ENCODE measurements around the gene ANO10.

Gene ANO10

DNA sequence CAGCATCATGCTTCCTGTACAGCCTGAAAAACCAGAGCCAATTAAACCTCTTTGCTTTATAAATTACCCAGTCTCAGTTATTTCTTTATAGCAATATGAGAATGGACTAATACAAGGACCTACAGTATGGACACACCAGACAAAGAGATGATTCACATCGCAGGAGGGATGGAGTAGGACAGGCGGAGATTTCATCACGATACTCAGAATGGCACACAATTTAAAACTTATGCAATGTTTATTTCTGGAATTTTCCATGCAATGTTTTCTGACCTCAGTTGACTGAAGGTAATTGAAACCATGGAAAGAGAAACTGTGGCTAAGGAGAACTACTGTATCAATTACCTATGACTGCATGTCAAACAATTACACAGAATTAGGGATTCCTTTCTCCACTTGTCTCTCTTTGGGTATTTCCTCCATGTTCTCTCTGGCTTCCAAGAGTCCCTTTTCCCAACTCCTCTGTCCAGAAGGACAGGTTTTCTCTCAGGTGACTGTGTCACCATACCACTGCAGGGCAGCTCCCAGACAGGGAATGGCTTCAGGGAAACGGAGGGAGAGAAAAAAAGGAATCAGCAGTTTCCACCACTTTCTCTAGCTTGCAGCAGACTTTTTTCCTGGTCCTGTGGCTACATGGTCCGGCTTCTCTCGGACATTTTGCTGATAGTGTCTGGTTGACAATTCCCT, 3.0 kb upstream of the ANO10 start:
- no peaks in the 10 kb centered on the region for H3K9me2 ChIP-seq (ENCODE audit: low read depth, low read length)
- no peaks in the 10 kb centered on the region for H3K79me2 ChIP-seq (ENCODE audit: insufficient read depth, low read length)
- H3K27me3 ChIP-seq (ENCODE audit: insufficient read depth, low read length): no peaks in the 10 kb centered on the region
- H3K4me3 ChIP-seq (ENCODE audit: low read depth, low read length, poor library complexity, severe bottlenecking): no peak overlapping the region
- H3K4me1 ChIP-seq (ENCODE audit: insufficient read depth, low read length, severe bottlenecking): peaks cover 11% of the 10 kb centered on the region
- no peaks in the 10 kb centered on the region for H3F3A ChIP-seq (ENCODE audit: insufficient read depth, low read length)
- no peak overlapping the region for H2AFZ ChIP-seq (ENCODE audit: low read length)
- no peak for TF ChIP-seq EZH2 (IDR thresholded peaks at IDR 0.05; ENCODE audit: borderline replicate concordance, low read length)
- TF ChIP-seq, protein P1, sequence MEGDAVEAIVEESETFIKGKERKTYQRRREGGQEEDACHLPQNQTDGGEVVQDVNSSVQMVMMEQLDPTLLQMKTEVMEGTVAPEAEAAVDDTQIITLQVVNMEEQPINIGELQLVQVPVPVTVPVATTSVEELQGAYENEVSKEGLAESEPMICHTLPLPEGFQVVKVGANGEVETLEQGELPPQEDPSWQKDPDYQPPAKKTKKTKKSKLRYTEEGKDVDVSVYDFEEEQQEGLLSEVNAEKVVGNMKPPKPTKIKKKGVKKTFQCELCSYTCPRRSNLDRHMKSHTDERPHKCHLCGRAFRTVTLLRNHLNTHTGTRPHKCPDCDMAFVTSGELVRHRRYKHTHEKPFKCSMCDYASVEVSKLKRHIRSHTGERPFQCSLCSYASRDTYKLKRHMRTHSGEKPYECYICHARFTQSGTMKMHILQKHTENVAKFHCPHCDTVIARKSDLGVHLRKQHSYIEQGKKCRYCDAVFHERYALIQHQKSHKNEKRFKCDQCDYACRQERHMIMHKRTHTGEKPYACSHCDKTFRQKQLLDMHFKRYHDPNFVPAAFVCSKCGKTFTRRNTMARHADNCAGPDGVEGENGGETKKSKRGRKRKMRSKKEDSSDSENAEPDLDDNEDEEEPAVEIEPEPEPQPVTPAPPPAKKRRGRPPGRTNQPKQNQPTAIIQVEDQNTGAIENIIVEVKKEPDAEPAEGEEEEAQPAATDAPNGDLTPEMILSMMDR (IDR thresholded peaks at IDR 0.05; ENCODE audit: low read length): no peak
- H4K20me1 ChIP-seq (ENCODE audit: insufficient read depth, low read length): no peaks in the 10 kb centered on the region
- H3K9me3 ChIP-seq (ENCODE audit: low read length): no peaks in the 10 kb centered on the region
- H3K4me2 ChIP-seq (ENCODE audit: low read length): no peak overlapping the region
- H3K9ac ChIP-seq (ENCODE audit: low read length): no peak overlapping the region
- H3K27ac ChIP-seq (ENCODE audit: low read depth, low read length, poor library complexity, severe bottlenecking): no peak overlapping the region
- H3K36me3 ChIP-seq (ENCODE audit: insufficient read depth, low read length): no peaks in the 10 kb centered on the region

DNA sequence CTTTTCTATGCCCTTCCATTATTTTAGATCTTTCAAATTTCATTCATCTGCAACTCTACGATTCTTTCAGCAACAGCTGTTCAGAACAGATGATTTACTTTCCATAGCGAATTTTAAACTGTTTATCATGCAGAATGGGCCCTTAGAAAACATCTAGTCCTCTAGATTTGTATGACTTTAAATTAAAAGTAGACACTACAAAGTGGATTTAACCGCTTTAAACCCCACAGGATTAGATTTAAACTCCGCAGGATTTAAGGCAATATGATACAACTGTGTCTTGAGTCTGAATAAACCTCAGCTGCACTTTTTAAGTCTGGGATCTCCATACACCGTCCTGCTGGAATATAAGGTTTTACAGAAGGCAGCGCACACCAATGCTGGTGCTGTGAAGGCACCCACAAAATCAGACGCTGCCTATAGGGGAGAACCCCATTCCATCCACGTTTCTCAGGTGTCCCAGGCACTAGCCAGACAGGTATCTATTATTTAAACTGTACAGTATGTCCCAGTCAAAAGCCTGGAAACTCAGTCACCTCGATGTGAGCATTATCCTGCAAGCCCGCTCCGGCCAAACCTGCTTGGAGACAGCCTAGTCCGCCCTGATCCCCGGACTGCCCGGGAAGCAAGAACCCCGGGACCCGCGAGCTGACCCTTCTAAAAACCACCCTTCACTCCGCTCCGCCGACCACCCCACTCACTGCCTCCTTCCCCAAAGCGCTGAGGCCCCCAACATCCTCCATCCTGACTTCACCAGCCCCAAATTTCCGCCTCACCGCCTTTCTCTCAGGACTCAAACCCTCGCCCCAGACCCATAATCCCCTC, 768 bp downstream of the ANO10 start:
- peaks cover 11% of the 10 kb centered on the region for H3K4me1 ChIP-seq (ENCODE audit: insufficient read depth, low read length, severe bottlenecking)
- H3K27me3 ChIP-seq (ENCODE audit: insufficient read depth, low read length): no peaks in the 10 kb centered on the region
- no peaks in the 10 kb centered on the region for H4K20me1 ChIP-seq (ENCODE audit: insufficient read depth, low read length)
- H3K4me3 ChIP-seq (ENCODE audit: low read depth, low read length, poor library complexity, severe bottlenecking): peak overlapping the region; percentile 68
- H3F3A ChIP-seq (ENCODE audit: insufficient read depth, low read length): no peaks in the 10 kb centered on the region
- peak overlapping the region; percentile 74 for H3K4me2 ChIP-seq (ENCODE audit: low read length)
- H3K9me2 ChIP-seq (ENCODE audit: low read depth, low read length): no peaks in the 10 kb centered on the region
- H2AFZ ChIP-seq (ENCODE audit: low read length): no peak overlapping the region; the same call in 1 of the 2 replicates
- peak overlapping the region; percentile 58 for H3K9ac ChIP-seq (ENCODE audit: low read length)
- TF ChIP-seq, protein P1 (IDR thresholded peaks at IDR 0.05; ENCODE audit: low read length): no peak
- TF ChIP-seq EZH2 (IDR thresholded peaks at IDR 0.05; ENCODE audit: borderline replicate concordance, low read length): no peak
- H3K27ac ChIP-seq (ENCODE audit: low read depth, low read length, poor library complexity, severe bottlenecking): no peak overlapping the region
- H3K9me3 ChIP-seq (ENCODE audit: low read length): no peaks in the 10 kb centered on the region
- H3K79me2 ChIP-seq (ENCODE audit: insufficient read depth, low read length): no peaks in the 10 kb centered on the region
- no peaks in the 10 kb centered on the region for H3K36me3 ChIP-seq (ENCODE audit: insufficient read depth, low read length)

DNA sequence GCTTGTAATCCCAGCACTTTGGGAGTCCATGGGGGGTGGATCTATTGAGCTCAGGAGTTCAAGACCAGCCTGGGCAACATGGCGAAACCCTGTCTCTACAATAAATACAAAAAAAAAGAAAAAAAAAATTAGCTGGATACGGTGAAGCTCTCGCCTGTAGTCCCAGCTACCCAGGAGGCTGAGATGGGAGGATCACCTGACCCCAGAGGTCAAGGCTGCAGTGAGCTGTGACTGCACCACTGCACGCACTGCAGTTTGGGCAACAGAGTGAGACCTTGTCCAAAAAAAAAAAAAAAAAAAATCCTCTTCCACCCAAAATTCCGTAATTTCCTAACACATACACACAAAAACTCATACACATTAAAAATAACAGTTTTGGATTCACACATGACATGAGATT, 2.2 kb downstream of the ANO10 start:
- H3K79me2 ChIP-seq (ENCODE audit: insufficient read depth, low read length): no peaks in the 10 kb centered on the region

More for the DNA sequence above, 2.2 kb downstream of the ANO10 start:
- H3K9me2 ChIP-seq (ENCODE audit: low read depth, low read length): no peaks in the 10 kb centered on the region
- H3K4me2 ChIP-seq (ENCODE audit: low read length): no peak overlapping the region
- no peaks in the 10 kb centered on the region for H4K20me1 ChIP-seq (ENCODE audit: insufficient read depth, low read length)
- no peaks in the 10 kb centered on the region for H3K27me3 ChIP-seq (ENCODE audit: insufficient read depth, low read length)
- H3K27ac ChIP-seq (ENCODE audit: low read depth, low read length, poor library complexity, severe bottlenecking): no peak overlapping the region
- H3F3A ChIP-seq (ENCODE audit: insufficient read depth, low read length): no peaks in the 10 kb centered on the region
- H2AFZ ChIP-seq (ENCODE audit: low read length): no peak overlapping the region
- H3K4me1 ChIP-seq (ENCODE audit: insufficient read depth, low read length, severe bottlenecking): peaks cover 11% of the 10 kb centered on the region
- no peak overlapping the region for H3K4me3 ChIP-seq (ENCODE audit: low read depth, low read length, poor library complexity, severe bottlenecking)
- TF ChIP-seq, protein P1 (IDR thresholded peaks at IDR 0.05; ENCODE audit: low read length): no peak
- TF ChIP-seq EZH2 (IDR thresholded peaks at IDR 0.05; ENCODE audit: borderline replicate concordance, low read length): no peak
- H3K9ac ChIP-seq (ENCODE audit: low read length): no peak overlapping the region
- H3K9me3 ChIP-seq (ENCODE audit: low read length): no peaks in the 10 kb centered on the region
- H3K36me3 ChIP-seq (ENCODE audit: insufficient read depth, low read length): no peaks in the 10 kb centered on the region

Data from OCI-LY1 (cell line).